HUES6 (cell line): ENCODE measurements around the gene FOXN3.

Experiments used
- H3K27ac ChIP-seq: 2 replicates; pipeline ENCODE4 v1.7.0; 2013; ENCODE audit warnings: low read depth, mild to moderate bottlenecking, low read length, inconsistent platforms
- H3K27me3 ChIP-seq: 2 replicates; pipeline ENCODE4 v1.6.1; 2013; ENCODE audit warnings: low read length; ENCODE audit not compliant: control insufficient read depth, insufficient read depth
- H3K36me3 ChIP-seq: 2 replicates; pipeline ENCODE4 v1.6.1; 2013; ENCODE audit warnings: low read length; ENCODE audit not compliant: control insufficient read depth, insufficient read depth
- H3K4me1 ChIP-seq: 2 replicates; pipeline ENCODE4 v1.6.1; 2013; ENCODE audit warnings: low read length; ENCODE audit not compliant: control insufficient read depth, insufficient read depth
- H3K4me3 ChIP-seq: 2 replicates; pipeline ENCODE4 v1.5.1; 2013; ENCODE audit warnings: low read depth, low read length
- H3K9ac ChIP-seq: one replicate; pipeline ENCODE4 v1.6.1; 2013; ENCODE audit warnings: mild to moderate bottlenecking, low read length
- H3K9me3 ChIP-seq: 2 replicates; pipeline ENCODE4 v1.6.1; 2013; ENCODE audit warnings: low read depth, low read length; ENCODE audit not compliant: control insufficient read depth, insufficient read depth

FOXN3 gene

DNA sequence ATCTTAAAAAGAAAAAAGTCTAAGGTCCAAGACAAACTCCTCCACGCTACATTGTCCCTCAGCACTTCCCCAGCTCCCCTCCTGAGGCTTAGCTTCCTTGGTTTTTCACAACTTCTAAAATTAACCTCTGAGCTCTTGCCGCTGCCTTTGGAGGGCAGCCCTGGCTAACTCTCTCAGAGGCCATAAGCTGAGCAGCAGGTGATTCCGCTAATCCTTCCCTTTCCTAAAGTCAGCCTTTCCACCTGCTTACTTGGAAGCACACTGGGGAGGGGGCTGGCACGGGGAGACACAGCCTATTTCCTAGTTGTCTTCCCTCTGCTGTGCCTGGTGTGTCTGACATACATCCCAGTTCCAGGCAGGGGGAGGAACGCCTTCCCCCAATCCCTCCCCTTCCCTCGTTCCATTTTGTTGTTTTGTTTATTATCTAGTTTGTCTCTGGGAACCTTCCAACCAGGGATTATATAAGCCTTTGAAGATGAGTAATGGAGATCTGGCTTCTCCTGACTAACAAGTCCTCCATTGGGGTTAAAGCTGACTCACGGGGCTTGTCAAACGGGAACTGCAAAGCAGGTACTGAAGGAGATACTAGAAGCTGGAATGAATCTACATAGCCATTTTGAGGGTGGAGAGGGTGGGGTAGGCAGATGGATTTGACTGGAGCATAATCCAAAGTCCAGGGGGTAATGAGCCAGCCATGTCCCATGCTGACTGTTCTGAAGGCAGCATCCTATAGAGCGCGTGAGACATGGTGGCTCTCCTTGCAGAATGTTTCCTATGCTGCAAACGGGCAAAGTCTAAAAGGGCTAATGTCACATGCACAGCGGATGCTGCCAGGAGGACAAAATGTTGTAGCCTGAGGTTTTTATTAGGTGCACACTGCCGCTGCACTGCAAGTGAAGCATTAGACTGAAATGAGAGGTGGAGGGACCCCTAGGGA is 230.8 kb downstream of the FOXN3 start:
- Histone ChIP-seq H3K4me3 (no peak overlapping the region), H3K27ac (no peak overlapping the region), H3K4me1 (peaks cover 16% of the 10 kb centered on the region; the same call in 1 of the 2 replicates), H3K9me3 (no peaks in the 10 kb centered on the region), H3K36me3 (peaks cover 44% of the 10 kb centered on the region), H3K27me3 (no peaks in the 10 kb centered on the region), H3K9ac (no peak overlapping the region)

- no peak overlapping the region for H3K9ac ChIP-seq
- peaks cover 16% of the 10 kb centered on the region; the same call in 1 of the 2 replicates for H3K4me1 ChIP-seq
- no peak overlapping the region for H3K27ac ChIP-seq
- H3K4me3 ChIP-seq, result no peak overlapping the region
- no peaks in the 10 kb centered on the region for H3K27me3 ChIP-seq
- no peaks in the 10 kb centered on the region for H3K9me3 ChIP-seq
- H3K36me3 ChIP-seq, result peaks cover 45% of the 10 kb centered on the region
Measured at GRCh38 chr14:89184952-89185351, 232.1 kb downstream of the FOXN3 start.

GRCh38 chr14:89182326-89182725 is 234.7 kb downstream of the FOXN3 start:
- Histone ChIP-seq H3K36me3 (peaks cover 28% of the 10 kb centered on the region), H3K4me1 (peaks cover 15% of the 10 kb centered on the region), H3K27me3 (no peaks in the 10 kb centered on the region), H3K27ac (no peak overlapping the region), H3K4me3 (no peak overlapping the region), H3K9ac (no peak overlapping the region), H3K9me3 (no peaks in the 10 kb centered on the region)

DNA sequence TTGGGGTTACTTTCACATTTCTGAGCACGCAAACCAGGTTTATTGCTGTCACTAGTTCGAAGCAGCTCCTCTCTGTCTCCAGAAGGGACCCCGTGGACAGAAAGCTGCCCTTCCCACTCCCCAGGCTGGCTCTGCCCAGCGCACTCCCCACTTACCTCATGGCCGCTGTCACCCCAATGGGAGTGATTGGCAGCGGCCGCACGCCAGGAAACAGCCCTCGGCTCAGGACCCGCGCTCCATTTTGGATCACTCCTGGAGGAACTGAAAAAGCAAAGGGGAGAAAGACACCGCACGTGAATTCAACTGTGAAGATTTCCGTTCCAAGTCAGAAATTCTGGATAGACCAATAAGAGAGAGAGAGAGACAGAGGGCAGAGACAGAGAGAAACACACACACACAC is 236.5 kb downstream of the FOXN3 start:
- no peak overlapping the region for H3K4me3 ChIP-seq
- H3K27ac ChIP-seq, result no peak overlapping the region
- no peak overlapping the region for H3K9ac ChIP-seq
- no peaks in the 10 kb centered on the region for H3K9me3 ChIP-seq
- peaks cover 33% of the 10 kb centered on the region for H3K36me3 ChIP-seq
- H3K27me3 ChIP-seq, result no peaks in the 10 kb centered on the region
- H3K4me1 ChIP-seq, result peaks cover 4% of the 10 kb centered on the region

- H3K9ac ChIP-seq, result no peak overlapping the region
- no peaks in the 10 kb centered on the region for H3K27me3 ChIP-seq
- H3K4me3 ChIP-seq, result no peak overlapping the region
- H3K27ac ChIP-seq, result no peak overlapping the region
- peaks cover 4% of the 10 kb centered on the region for H3K4me1 ChIP-seq
- no peaks in the 10 kb centered on the region for H3K9me3 ChIP-seq
- peaks cover 36% of the 10 kb centered on the region for H3K36me3 ChIP-seq
Measured at GRCh38 chr14:89179891-89180404, 237.1 kb downstream of the FOXN3 start.

- Histone ChIP-seq H3K9ac (no peak overlapping the region), H3K27me3 (no peaks in the 10 kb centered on the region), H3K36me3 (peaks cover 26% of the 10 kb centered on the region), H3K9me3 (no peaks in the 10 kb centered on the region), H3K4me3 (no peak overlapping the region), H3K27ac (no peak overlapping the region), H3K4me1 (peaks cover 4% of the 10 kb centered on the region)
Measured at GRCh38 chr14:89178800-89179535, 238.1 kb downstream of the FOXN3 start.

- H3K36me3 ChIP-seq, result peaks cover 25% of the 10 kb centered on the region
- H3K9me3 ChIP-seq, result no peaks in the 10 kb centered on the region
- no peak overlapping the region for H3K27ac ChIP-seq
- no peaks in the 10 kb centered on the region for H3K27me3 ChIP-seq
- H3K4me3 ChIP-seq, result no peak overlapping the region
- H3K4me1 ChIP-seq, result peaks cover 4% of the 10 kb centered on the region
- H3K9ac ChIP-seq, result no peak overlapping the region
Measured at GRCh38 chr14:89178376-89178775, 238.7 kb downstream of the FOXN3 start.

DNA sequence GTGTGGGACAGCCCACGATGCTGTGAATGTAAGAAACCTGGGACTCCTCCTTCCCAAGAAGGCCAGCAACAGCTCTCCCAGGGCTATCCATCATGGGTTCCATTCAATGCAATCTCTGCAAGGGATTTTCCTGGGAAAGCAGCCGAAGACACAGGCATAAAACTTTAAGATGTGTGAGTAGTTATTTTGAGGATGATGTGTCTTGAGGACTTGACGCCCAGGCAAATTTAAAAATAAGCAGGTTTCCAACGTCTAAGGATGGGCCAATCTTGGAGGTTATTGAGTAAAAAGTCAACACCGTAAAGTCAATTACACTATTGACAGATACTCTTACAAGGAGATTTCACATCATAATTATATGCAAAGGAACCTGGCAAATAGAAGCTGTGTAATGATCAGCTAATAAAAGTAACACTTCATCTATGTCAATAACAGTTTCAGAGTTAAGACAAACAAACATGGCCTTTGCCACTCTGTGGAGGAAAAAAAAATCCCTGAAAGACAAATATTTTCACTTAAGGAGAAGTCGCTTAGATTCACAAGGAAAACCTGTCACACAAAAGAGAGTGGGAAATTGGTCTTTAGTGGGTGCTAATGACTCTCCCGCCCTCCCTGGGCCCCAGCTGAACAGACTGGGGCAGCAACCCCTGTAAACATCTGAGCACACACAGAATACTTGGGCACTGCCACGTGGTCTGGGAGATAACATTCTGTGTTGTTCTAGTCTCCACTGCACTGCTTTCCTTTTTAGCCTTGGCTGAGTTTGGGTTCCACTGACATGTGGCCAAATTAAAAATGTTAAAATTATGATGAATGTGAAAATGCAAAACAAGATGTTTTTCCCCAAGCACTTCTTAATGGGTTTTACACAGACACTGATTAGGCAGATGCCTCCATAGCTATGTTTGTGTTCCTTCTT is 240.9 kb downstream of the FOXN3 start:
- Histone ChIP-seq H3K4me3 (no peak overlapping the region), H3K27me3 (no peaks in the 10 kb centered on the region), H3K36me3 (peaks cover 30% of the 10 kb centered on the region), H3K4me1 (peaks cover 4% of the 10 kb centered on the region), H3K27ac (no peak overlapping the region), H3K9me3 (peaks cover 9% of the 10 kb centered on the region), H3K9ac (no peak overlapping the region)

- no peak overlapping the region for H3K9ac ChIP-seq
- H3K27ac ChIP-seq, result no peak overlapping the region
- H3K4me3 ChIP-seq, result no peak overlapping the region
- no peaks in the 10 kb centered on the region for H3K4me1 ChIP-seq
- H3K36me3 ChIP-seq, result peaks cover 17% of the 10 kb centered on the region
- H3K9me3 ChIP-seq, result peaks cover 9% of the 10 kb centered on the region
- no peaks in the 10 kb centered on the region for H3K27me3 ChIP-seq
Measured at GRCh38 chr14:89171628-89172027, 245.4 kb downstream of the FOXN3 start.

DNA sequence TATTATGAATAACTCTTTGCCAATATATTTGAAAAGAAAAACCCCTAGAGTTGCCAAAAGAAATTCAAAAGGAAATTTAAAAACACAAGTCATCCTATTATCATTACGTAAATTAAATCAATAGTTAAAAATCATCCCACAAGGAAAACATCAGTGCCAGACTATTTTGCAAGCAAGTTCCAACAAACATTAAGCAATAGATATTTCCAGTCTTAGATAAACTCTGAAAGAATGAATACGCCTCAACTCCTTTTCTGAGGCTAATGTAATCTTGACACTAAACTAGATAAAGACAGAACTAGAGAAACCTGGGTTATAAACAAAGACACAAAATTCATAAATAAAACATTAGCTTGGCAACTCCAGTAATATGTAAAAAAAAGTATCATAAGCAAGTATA is 245.9 kb downstream of the FOXN3 start:
- H3K36me3 ChIP-seq, result peaks cover 19% of the 10 kb centered on the region
- no peak overlapping the region for H3K27ac ChIP-seq

More for the DNA sequence above, 245.9 kb downstream of the FOXN3 start:
- Histone ChIP-seq H3K9ac (no peak overlapping the region), H3K9me3 (peaks cover 9% of the 10 kb centered on the region), H3K4me3 (no peak overlapping the region), H3K27me3 (no peaks in the 10 kb centered on the region), H3K4me1 (no peaks in the 10 kb centered on the region)
